Smooth muscle cell (in vitro differentiated cells): Measurements from ENCODE around the gene USP48. TPM values are rescaled to one million over a fixed set of nuclear protein-coding genes. Genes with fewer than 3 reads are reported as not detected.
"Not testable (repeated sequence)": the region's sequence is repeated elsewhere in the genome, so short reads cannot be mapped to it uniquely, and the experiment has no call there.

Source experiments
- DNase-seq: peaks from one replicate; lab custom pipeline; 2025; ENCODE audit not compliant: unreplicated experiment; lab: John Stamatoyannopoulos, UW
- H2AFZ ChIP-seq: fragments of 200-600 bp; sonication (generic); 2 replicates; pipeline ENCODE4 v1.6.0; 2016; ENCODE audit warnings: antibody characterized with exemption, low read depth, mild to moderate bottlenecking
- H3F3A ChIP-seq: fragments of 200-600 bp; sonication (generic); 2 replicates; pipeline ENCODE4 v1.6.0; 2017; ENCODE audit warnings: antibody characterized with exemption, low read depth
- H3K27ac ChIP-seq: fragments of 200-600 bp; sonication (generic); 2 replicates; pipeline ENCODE4 v1.5.1; 2016; ENCODE audit warnings: low read depth, mild to moderate bottlenecking
- H3K27me3 ChIP-seq: fragments of 200-600 bp; sonication (generic); 2 replicates; pipeline ENCODE4 v1.6.1; 2016; ENCODE audit warnings: low read depth, mild to moderate bottlenecking
- H3K36me3 ChIP-seq: fragments of 200-600 bp; sonication (generic); 2 replicates; pipeline ENCODE4 v1.5.1; 2016; ENCODE audit warnings: low read depth
- H3K4me1 ChIP-seq: fragments of 200-600 bp; sonication (generic); 2 replicates; pipeline ENCODE4 v1.5.1; 2016; ENCODE audit warnings: low read depth
- H3K4me2 ChIP-seq: fragments of 200-600 bp; sonication (generic); 2 replicates; pipeline ENCODE4 v1.6.0; 2016; ENCODE audit warnings: mild to moderate bottlenecking
- H3K4me3 ChIP-seq: fragments of 200-600 bp; sonication (generic); 2 replicates; pipeline ENCODE4 v1.5.1; 2016; ENCODE audit warnings: mild to moderate bottlenecking
- H3K79me2 ChIP-seq: fragments of 200-600 bp; sonication (generic); 2 replicates; pipeline ENCODE4 v1.6.0; 2016; ENCODE audit warnings: low read depth, mild to moderate bottlenecking
- H3K9ac ChIP-seq: fragments of 200-600 bp; sonication (generic); 2 replicates; pipeline ENCODE4 v1.6.0; 2016; ENCODE audit warnings: low read depth
- H3K9me3 ChIP-seq: fragments of 200-600 bp; sonication (generic); replicated peaks from 2 replicates; pipeline ENCODE4 v1.5.1; 2016; ENCODE audit warnings: low read depth
- H4K20me1 ChIP-seq: fragments of 200-600 bp; sonication (generic); 2 replicates; pipeline ENCODE4 v1.6.0; 2016; ENCODE audit warnings: low read depth
- WGBS: methylation state at CpG from one replicate; pipeline ENCODE4 v1.1.7; 2016; ENCODE audit warnings: low lambda C conversion rate; 5-methylcytosine and 5-hydroxymethylcytosine counted together
- polyA plus RNA-seq: library from polyadenylated mRNA; unstranded; fragments of >200 nt; fragmentation: Nextera tagmentation; extraction: Ambion mirVana; gene quantifications from 2 replicates; pipeline ENCODE4 v1.2.1, GENCODE V29; 2016
- total RNA-seq: library from RNA; depleted of rRNA; stranded (reverse); fragments of >200 nt; gene quantifications from 2 replicates; pipeline ENCODE4 v1.2.3, GENCODE V29; 2014
- TF ChIP-seq, protein P1 (sequence below): fragments of 200-600 bp; sonication (generic); IDR thresholded peaks from 2 replicates; pipeline ENCODE4 v1.5.1; 2017; ENCODE audit warnings: borderline replicate concordance, mild to moderate bottlenecking, antibody characterized with exemption; ENCODE audit not compliant: insufficient read depth, poor library complexity, severe bottlenecking

USP48 gene
- total and polyA plus RNA-seq, 2 experiments from 2014 or later = 34.5 to 76.0 TPM

DNA sequence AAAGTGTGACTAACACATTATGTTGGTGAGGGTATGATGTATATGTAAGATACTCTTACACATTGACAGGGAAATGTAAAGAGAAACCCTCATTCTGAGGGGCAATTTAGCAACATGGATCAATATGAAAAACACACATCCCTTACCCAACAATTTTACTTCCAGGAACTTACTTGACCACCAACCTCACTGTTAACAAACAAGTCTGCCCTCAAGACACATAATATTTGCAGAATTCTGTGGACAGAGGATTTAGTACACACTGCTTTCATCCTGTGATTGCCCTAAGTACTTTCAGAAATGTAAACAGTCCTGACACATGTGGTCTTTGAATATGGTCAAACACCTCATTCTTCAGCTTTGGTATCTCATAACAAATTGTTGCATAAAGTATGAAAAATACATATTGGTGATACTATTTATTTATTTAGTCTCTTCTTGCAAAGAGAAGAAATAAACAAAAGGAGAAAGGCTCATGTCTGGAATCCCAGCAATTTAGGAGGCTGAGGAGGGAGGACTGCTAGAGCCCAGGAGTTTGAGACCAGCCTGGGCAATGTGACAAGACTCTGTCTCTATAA, 6.9 kb downstream of the USP48 start:
- TF ChIP-seq, protein P1, sequence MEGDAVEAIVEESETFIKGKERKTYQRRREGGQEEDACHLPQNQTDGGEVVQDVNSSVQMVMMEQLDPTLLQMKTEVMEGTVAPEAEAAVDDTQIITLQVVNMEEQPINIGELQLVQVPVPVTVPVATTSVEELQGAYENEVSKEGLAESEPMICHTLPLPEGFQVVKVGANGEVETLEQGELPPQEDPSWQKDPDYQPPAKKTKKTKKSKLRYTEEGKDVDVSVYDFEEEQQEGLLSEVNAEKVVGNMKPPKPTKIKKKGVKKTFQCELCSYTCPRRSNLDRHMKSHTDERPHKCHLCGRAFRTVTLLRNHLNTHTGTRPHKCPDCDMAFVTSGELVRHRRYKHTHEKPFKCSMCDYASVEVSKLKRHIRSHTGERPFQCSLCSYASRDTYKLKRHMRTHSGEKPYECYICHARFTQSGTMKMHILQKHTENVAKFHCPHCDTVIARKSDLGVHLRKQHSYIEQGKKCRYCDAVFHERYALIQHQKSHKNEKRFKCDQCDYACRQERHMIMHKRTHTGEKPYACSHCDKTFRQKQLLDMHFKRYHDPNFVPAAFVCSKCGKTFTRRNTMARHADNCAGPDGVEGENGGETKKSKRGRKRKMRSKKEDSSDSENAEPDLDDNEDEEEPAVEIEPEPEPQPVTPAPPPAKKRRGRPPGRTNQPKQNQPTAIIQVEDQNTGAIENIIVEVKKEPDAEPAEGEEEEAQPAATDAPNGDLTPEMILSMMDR = no peak
- no peak overlapping the region for H3K4me2 ChIP-seq
- peaks cover 97% of the 10 kb centered on the region for H4K20me1 ChIP-seq
- H3K27ac ChIP-seq = peak overlapping the region; percentile 23
- H3K79me2 ChIP-seq = peaks cover 100% of the 10 kb centered on the region
- no peak overlapping the region for H3K4me3 ChIP-seq
- no peaks in the 10 kb centered on the region for H3F3A ChIP-seq
- no peaks in the 10 kb centered on the region for H3K36me3 ChIP-seq
- no peaks in the 10 kb centered on the region for H3K9me3 ChIP-seq
- H3K4me1 ChIP-seq = no peaks in the 10 kb centered on the region
- no peak overlapping the region for H2AFZ ChIP-seq
- DNase-seq = no peak
- H3K27me3 ChIP-seq = no peaks in the 10 kb centered on the region
- no peak overlapping the region for H3K9ac ChIP-seq

DNA sequence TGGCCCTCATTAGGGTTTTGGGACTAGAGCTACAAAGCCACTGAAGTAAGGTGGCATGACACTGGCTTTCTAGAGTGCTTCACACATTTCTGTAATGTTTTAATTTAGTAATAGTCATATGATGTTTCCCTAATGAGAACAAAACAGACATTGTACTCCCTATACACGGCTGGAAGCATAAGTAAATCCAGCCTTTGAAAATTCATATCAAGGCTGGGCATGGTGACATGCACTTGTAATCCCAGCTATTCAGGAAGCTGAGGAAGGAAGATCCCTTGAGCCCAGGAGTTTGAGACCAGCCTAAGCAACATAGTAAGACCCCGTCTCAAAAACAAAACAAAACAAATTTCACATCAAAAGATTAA, 7.4 kb downstream of the USP48 start:
- H3F3A ChIP-seq = no peaks in the 10 kb centered on the region
- TF ChIP-seq, protein P1 = no peak
- H3K4me3 ChIP-seq = no peak overlapping the region
- peaks cover 99% of the 10 kb centered on the region for H4K20me1 ChIP-seq
- H3K4me1 ChIP-seq = no peaks in the 10 kb centered on the region
- no peaks in the 10 kb centered on the region for H3K27me3 ChIP-seq
- no peak for DNase-seq
- H2AFZ ChIP-seq = no peak overlapping the region
- H3K27ac ChIP-seq = peak overlapping the region; percentile 23
- WGBS = 71% methylated on average over 2 of the region's 2 CpGs
- no peaks in the 10 kb centered on the region for H3K36me3 ChIP-seq
- H3K4me2 ChIP-seq = no peak overlapping the region
- H3K9ac ChIP-seq = no peak overlapping the region
- no peaks in the 10 kb centered on the region for H3K9me3 ChIP-seq
- H3K79me2 ChIP-seq = peaks cover 100% of the 10 kb centered on the region

DNA sequence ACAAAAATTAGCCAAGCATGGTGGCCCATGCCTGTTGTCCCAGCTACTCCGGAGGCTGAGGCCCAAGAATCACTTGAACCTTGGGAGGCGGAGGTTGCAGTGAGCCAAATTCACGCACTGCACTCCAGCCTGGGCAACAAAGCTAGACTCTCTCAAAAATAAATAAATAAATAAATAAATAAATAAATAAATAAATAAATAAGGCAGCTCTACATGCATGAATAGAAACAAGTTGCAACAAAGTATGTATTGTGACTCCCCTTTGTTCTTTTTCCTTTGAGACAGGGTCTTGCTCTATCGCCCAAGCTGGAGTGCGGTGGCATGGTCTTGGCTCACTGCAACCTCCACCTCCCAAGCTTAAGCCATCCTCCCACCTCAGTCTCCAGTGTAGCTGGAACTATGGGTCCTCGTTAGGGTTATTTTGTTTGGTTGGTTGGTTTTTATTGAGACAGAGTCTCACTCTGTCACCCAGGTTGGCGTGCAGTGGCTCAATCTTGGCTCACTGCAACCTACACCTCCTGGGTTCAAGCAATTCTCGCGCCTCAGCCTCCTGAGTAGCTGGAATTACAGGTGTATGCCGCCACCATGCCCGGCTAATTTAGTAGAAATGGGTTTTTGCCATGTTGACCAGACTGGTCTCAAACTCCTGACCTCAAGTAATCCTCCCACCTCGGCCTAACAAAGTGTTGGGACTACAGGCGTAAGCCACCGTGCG, 8.0 kb downstream of the USP48 start:
- H3F3A ChIP-seq = no peaks in the 10 kb centered on the region
- no peak overlapping the region for H3K4me3 ChIP-seq
- TF ChIP-seq, protein P1 = no peak
- H4K20me1 ChIP-seq = peaks cover 99% of the 10 kb centered on the region
- H3K27ac ChIP-seq = no peak overlapping the region
- no peak overlapping the region for H3K9ac ChIP-seq
- H3K9me3 ChIP-seq = no peaks in the 10 kb centered on the region
- 96% methylated on average over 15 of the region's 15 CpGs for WGBS
- H3K36me3 ChIP-seq = no peaks in the 10 kb centered on the region
- no peaks in the 10 kb centered on the region for H3K4me1 ChIP-seq
- no peak overlapping the region for H2AFZ ChIP-seq
- DNase-seq = no peak
- H3K27me3 ChIP-seq = no peaks in the 10 kb centered on the region
- peaks cover 100% of the 10 kb centered on the region for H3K79me2 ChIP-seq
- H3K4me2 ChIP-seq = no peak overlapping the region

DNA sequence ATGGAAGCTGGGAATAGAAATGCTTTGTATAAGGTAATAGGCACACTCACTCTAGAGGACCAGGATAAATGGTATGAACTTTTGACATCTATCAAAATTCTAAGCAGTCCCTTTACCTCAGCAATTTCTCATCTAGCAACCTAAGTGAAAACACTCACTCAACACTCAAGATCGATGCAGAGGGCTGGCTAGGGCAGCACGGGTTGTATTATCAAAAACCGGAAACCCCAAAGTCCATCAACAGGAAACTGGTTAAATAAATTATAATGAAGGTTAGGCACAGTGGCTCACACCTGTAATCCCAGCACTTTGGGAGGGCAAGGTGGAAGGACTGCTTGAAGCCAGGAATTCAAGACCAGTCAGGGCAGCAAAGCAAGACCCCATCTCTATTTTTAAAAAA, 9.4 kb downstream of the USP48 start:
- H3F3A ChIP-seq = no peaks in the 10 kb centered on the region
- H3K9me3 ChIP-seq = no peaks in the 10 kb centered on the region
- peaks cover 99% of the 10 kb centered on the region for H4K20me1 ChIP-seq
- H3K27me3 ChIP-seq = no peaks in the 10 kb centered on the region
- H3K79me2 ChIP-seq = peaks cover 100% of the 10 kb centered on the region
- no peak overlapping the region for H3K4me3 ChIP-seq
- H3K36me3 ChIP-seq = no peaks in the 10 kb centered on the region
- no peak for DNase-seq
- H3K9ac ChIP-seq = no peak overlapping the region
- no peak overlapping the region for H2AFZ ChIP-seq
- TF ChIP-seq, protein P1 = no peak
- H3K4me1 ChIP-seq = no peaks in the 10 kb centered on the region
- H3K4me2 ChIP-seq = no peak overlapping the region
- H3K27ac ChIP-seq = no peak overlapping the region
- WGBS = 91% methylated on average over 3 of the region's 3 CpGs

DNA sequence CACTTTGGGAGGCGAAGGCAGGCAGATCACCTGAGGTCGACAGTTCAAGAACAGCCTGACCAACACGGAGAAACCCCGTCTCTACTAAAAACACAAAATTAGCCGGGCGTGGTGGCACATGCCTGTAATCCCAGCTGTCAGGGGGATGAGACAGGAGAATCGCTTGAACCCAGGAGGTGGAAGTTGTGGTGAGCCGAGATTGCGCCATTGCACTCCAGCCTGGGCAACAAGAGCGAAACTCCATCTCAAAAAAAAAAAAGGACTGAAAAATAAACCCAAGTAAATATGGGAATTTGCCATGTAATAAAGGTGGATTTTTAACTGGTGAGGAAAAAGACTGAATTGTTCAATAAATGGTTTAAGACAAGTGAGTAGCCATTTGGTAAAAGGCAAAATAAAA, 11.3 kb downstream of the USP48 start:
- not testable (repeated sequence) for H2AFZ ChIP-seq, H3F3A ChIP-seq, H3K27me3 ChIP-seq, H3K36me3 ChIP-seq, H3K9ac ChIP-seq, H3K9me3 ChIP-seq, DNase-seq, H3K4me1 ChIP-seq, H3K27ac ChIP-seq, H3K4me3 ChIP-seq, H3K4me2 ChIP-seq
- peaks cover 100% of the 10 kb centered on the region for H3K79me2 ChIP-seq
- WGBS = 93% methylated on average over 10 of the region's 10 CpGs
- H4K20me1 ChIP-seq = peaks cover 99% of the 10 kb centered on the region
